GM23338 (cell line): ENCODE results near the gene FTMT. TPM values are rescaled to one million over a fixed set of nuclear protein-coding genes. Genes with fewer than 3 reads are reported as not detected.

Experiments
- ATAC-seq: fragments of 200-7000 bp; cut with Tn5 transposase; 3 replicates; pipeline ENCODE4 v1.9.1; 2020
- DNase-seq: peaks from one replicate; pipeline ENCODE4 v3.0.0-alpha.2; 2015; ENCODE audit warnings: low spot score
- H2AFZ ChIP-seq: fragments of 200-600 bp; sonication (generic); 2 replicates; pipeline ENCODE4 v1.8.0; 2016; ENCODE audit warnings: antibody characterized with exemption, mild to moderate bottlenecking, moderate library complexity
- H3F3A ChIP-seq: fragments of 200-600 bp; sonication (generic); replicated peaks from 2 replicates; pipeline ENCODE4 v1.8.0; 2017; ENCODE audit warnings: antibody characterized with exemption, mixed run types, low read depth
- H3K27ac ChIP-seq: fragments of 200-600 bp; sonication (generic); 2 replicates; pipeline ENCODE4 v1.6.1; 2016; ENCODE audit warnings: low read depth
- H3K27me3 ChIP-seq: fragments of 200-600 bp; sonication (generic); 2 replicates; pipeline ENCODE4 v1.8.0; 2016; ENCODE audit warnings: mild to moderate bottlenecking, mixed run types, moderate library complexity; ENCODE audit not compliant: insufficient read depth
- H3K36me3 ChIP-seq: fragments of 200-600 bp; sonication (generic); 2 replicates; pipeline ENCODE4 v1.8.0; 2016; ENCODE audit warnings: mild to moderate bottlenecking; ENCODE audit not compliant: insufficient read depth
- H3K4me1 ChIP-seq: fragments of 200-600 bp; sonication (generic); 2 replicates; pipeline ENCODE4 v1.8.0; 2016; ENCODE audit warnings: mild to moderate bottlenecking, moderate library complexity; ENCODE audit not compliant: insufficient read depth
- H3K4me2 ChIP-seq: fragments of 200-600 bp; sonication (generic); 2 replicates; pipeline ENCODE4 v1.7.1; 2017; ENCODE audit warnings: mixed run types
- H3K4me3 ChIP-seq: fragments of 200-600 bp; sonication (generic); 2 replicates; pipeline ENCODE4 v1.6.1; 2016; ENCODE audit warnings: mixed run types
- H3K79me2 ChIP-seq: fragments of 200-600 bp; sonication (generic); replicated peaks from 2 replicates; pipeline ENCODE4 v1.8.0; 2017; ENCODE audit warnings: mild to moderate bottlenecking; ENCODE audit not compliant: insufficient read depth
- H3K9me2 ChIP-seq: fragments of 200-600 bp; sonication (generic); 2 replicates; pipeline ENCODE4 v1.8.0; 2017; ENCODE audit not compliant: insufficient read depth
- H4K20me1 ChIP-seq: fragments of 200-600 bp; sonication (generic); replicated peaks from 2 replicates; pipeline ENCODE4 v1.8.0; 2017; ENCODE audit warnings: mild to moderate bottlenecking; ENCODE audit not compliant: insufficient read depth
- H3K27ac Mint-ChIP-seq: 2 replicates; pipeline ENCODE4 v1.8.0; 2020; ENCODE audit warnings: inconsistent platforms, mild to moderate bottlenecking, moderate library complexity, mixed read lengths
- H3K27me3 Mint-ChIP-seq: 3 replicates; pipeline ENCODE4 v1.8.0; 2022; ENCODE audit warnings: low read depth, mild to moderate bottlenecking, moderate library complexity, mixed read lengths, inconsistent platforms; ENCODE audit not compliant: insufficient read depth, poor library complexity
- H3K36me3 Mint-ChIP-seq: 3 replicates; pipeline ENCODE4 v1.8.0; 2021; ENCODE audit warnings: low read depth, mild to moderate bottlenecking, inconsistent platforms, moderate library complexity, mixed read lengths
- H3K4me1 Mint-ChIP-seq: 3 replicates; pipeline ENCODE4 v1.8.0; 2020; ENCODE audit warnings: mild to moderate bottlenecking, inconsistent platforms, mixed read lengths
- H3K4me3 Mint-ChIP-seq: 3 replicates; pipeline ENCODE4 v1.8.0; 2021; ENCODE audit warnings: moderate library complexity, mild to moderate bottlenecking, inconsistent platforms, mixed read lengths
- H3K9me3 Mint-ChIP-seq: 3 replicates; pipeline ENCODE4 v1.8.0; 2020; ENCODE audit warnings: moderate library complexity, mild to moderate bottlenecking, inconsistent platforms, mixed read lengths
- CREB1 ChIP-seq: fragments of 250-450 bp; sonication (Bioruptor Pico); IDR thresholded peaks from 2 replicates; pipeline ENCODE4 v1.5.0; 2020; ENCODE audit warnings: low read depth, mild to moderate bottlenecking, moderate library complexity
- CTCF ChIP-seq, 2 experiments: fragments of 200-600 bp in 1 of 2; sonication (generic) in 1 of 2; conservative IDR thresholded peaks; 2 replicates each; pipeline versions ENCODE4 v1.5.1 to v1.6.1; 2016 to 2017; ENCODE audit warnings: antibody characterized with exemption in 2 of 2, low read depth in 2 of 2, mild to moderate bottlenecking in 2 of 2, moderate library complexity in 1 of 2
- EZH2 ChIP-seq: fragments of 200-600 bp; sonication (generic); IDR thresholded peaks from one replicate; pipeline ENCODE4 v1.8.0; 2017; ENCODE audit warnings: antibody characterized with exemption, mild to moderate bottlenecking, low read depth; ENCODE audit not compliant: unreplicated experiment
- JUNB ChIP-seq: IDR thresholded peaks from one replicate; pipeline ENCODE4 v1.6.1; 2016; ENCODE audit warnings: antibody characterized with exemption; ENCODE audit not compliant: unreplicated experiment
- NANOG ChIP-seq: IDR thresholded peaks from 2 replicates; pipeline ENCODE4 v1.6.1; 2016; ENCODE audit warnings: antibody characterized with exemption, borderline replicate concordance
- POLR2AphosphoS5 ChIP-seq: IDR thresholded peaks from 2 replicates; pipeline ENCODE4 v1.6.1; 2016; ENCODE audit warnings: antibody characterized with exemption, low read depth
- REST ChIP-seq: IDR thresholded peaks from one replicate; pipeline ENCODE4 v1.6.1; 2018; ENCODE audit warnings: antibody characterized with exemption; ENCODE audit not compliant: unreplicated experiment
- ZNF331 ChIP-seq: fragments of 250-450 bp; sonication (Bioruptor Pico); IDR thresholded peaks from 2 replicates; pipeline ENCODE4 v1.5.0; 2020; ENCODE audit warnings: low read depth, mild to moderate bottlenecking, moderate library complexity
- ZNF462 ChIP-seq: fragments of 250-450 bp; sonication (Bioruptor Pico); IDR thresholded peaks from 2 replicates; pipeline ENCODE4 v1.5.0; 2020; ENCODE audit warnings: mild to moderate bottlenecking, moderate library complexity
- polyA plus RNA-seq: library from polyadenylated mRNA; unstranded; fragments of >200 nt; fragmentation: Nextera tagmentation; extraction: Ambion mirVana; gene quantifications from 2 replicates; pipeline ENCODE4 v1.2.1, GENCODE V29; 2016
- total RNA-seq: library from RNA; depleted of rRNA; stranded (reverse); fragments of >200 nt; shearing (Covaris generic); gene quantifications from 2 replicates; pipeline ENCODE4 v1.2.3, GENCODE V29; 2014

Gene FTMT
- total and polyA plus RNA-seq, 2 experiments from 2014 or later: not detected

DNA sequence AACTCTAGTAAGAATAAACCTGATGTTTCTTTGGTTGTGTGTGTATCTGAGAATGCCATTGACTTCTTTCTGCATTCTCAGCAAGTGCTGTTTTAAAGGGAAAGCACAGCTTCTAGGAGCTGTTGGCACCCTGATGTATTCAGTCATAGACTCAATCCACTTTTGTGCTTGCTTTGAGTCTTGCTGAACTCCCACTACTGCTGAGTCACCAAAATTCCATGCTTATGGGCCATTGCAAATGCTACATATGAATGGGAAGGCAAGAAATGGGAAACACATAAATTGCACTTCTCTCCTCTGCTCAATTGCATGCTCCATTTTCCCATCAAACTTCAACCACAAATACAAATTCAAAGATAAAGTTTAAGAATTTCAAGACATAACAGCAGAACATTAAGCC, 9.8 kb upstream of the FTMT start:
- Mint-ChIP-seq H3K9me3 (no peaks in the 10 kb centered on the region), H3K27me3 (no peaks in the 10 kb centered on the region), H3K4me3 (no peak overlapping the region), H3K27ac (peak overlapping the region; percentile 78), H3K36me3 (no peaks in the 10 kb centered on the region), H3K4me1 (peaks cover 10% of the 10 kb centered on the region; the same call in 2 of the 3 replicates)
- Histone ChIP-seq H3K79me2 (no peaks in the 10 kb centered on the region), H3K4me3 (no peak overlapping the region), H3K4me1 (no peaks in the 10 kb centered on the region), H3K4me2 (no peak overlapping the region), H3K9me2 (no peaks in the 10 kb centered on the region), H4K20me1 (no peaks in the 10 kb centered on the region), H3K36me3 (no peaks in the 10 kb centered on the region), H3K27ac (no peak overlapping the region), H2AFZ (peak overlapping the region; percentile 45; the same call in 1 of the 2 replicates), H3F3A (no peaks in the 10 kb centered on the region), H3K27me3 (no peaks in the 10 kb centered on the region)
- ATAC-seq (no peak), DNase-seq (peak; percentile 8)
- TF ChIP-seq EZH2 (no peak), ZNF331 (CRISPR knock-in tag) (no peak), ZNF462 (CRISPR knock-in tag) (no peak)

DNA sequence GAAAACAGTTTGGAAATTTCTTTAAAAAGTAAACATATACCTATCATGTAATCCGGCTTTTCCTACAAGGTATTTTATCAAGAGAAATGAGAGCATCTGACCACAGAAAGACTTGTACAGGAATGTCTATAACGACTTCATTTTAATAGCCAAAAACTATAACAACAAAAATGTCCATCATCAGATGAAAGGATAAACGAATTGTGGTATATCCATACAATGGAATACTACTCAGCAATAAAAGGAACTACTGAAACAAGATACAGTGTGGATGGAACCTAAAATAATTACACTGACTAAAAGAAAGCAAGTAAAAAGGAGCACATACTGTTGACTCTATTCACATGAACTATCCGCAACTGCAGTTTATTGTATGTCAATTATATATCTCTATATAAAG, 1.4 kb upstream of the FTMT start:
- Mint-ChIP-seq H3K27me3 (peaks cover 2% of the 10 kb centered on the region), H3K9me3 (peaks cover 10% of the 10 kb centered on the region), H3K4me1 (peaks cover 8% of the 10 kb centered on the region), H3K36me3 (no peaks in the 10 kb centered on the region), H3K27ac (no peak overlapping the region), H3K4me3 (no peak overlapping the region)
- no peaks in the 10 kb centered on the region for H3F3A ChIP-seq
- no peak overlapping the region for H3K27ac ChIP-seq
- ATAC-seq (no peak), DNase-seq (no peak)
- H4K20me1 ChIP-seq: no peaks in the 10 kb centered on the region
- no peaks in the 10 kb centered on the region for H3K27me3 ChIP-seq
- no peaks in the 10 kb centered on the region for H3K79me2 ChIP-seq
- H3K4me1 ChIP-seq: peaks cover 9% of the 10 kb centered on the region
- H3K4me2 ChIP-seq: no peak overlapping the region
- no peaks in the 10 kb centered on the region for H3K36me3 ChIP-seq
- H3K4me3 ChIP-seq: no peak overlapping the region
- no peak overlapping the region for H2AFZ ChIP-seq
- H3K9me2 ChIP-seq: no peaks in the 10 kb centered on the region
- no peak for TF ChIP-seq REST
- TF ChIP-seq CTCF (conservative IDR thresholded peaks at IDR 0.05; ENCODE audit: low read depth in 2 of 2): no peak
- no peak for TF ChIP-seq POLR2AphosphoS5
- no peak for TF ChIP-seq CREB1 (CRISPR knock-in tag)
- no peak for TF ChIP-seq JUNB
- no peak for TF ChIP-seq NANOG
- TF ChIP-seq EZH2: no peak
